Heart right ventricle (tissue), 16 donors: ENCODE data around the gene GJD2. TPM values are rescaled to one million over a fixed set of nuclear protein-coding genes. Genes with fewer than 3 reads are reported as not detected.
A peak's percentile ranks its signal among the peaks of the same experiment; 100 is the strongest.

Source experiments
- ATAC-seq, 8 donors: fragments of 200-7000 bp; cut with Tn5 transposase; one replicate each; pipeline ENCODE4 v1.9.1; 2020; ENCODE audit warnings: mild to moderate bottlenecking in 8 of 8, moderate library complexity in 8 of 8, moderate number of reproducible peaks in 1 of 8
- DNase-seq, 2 donors: peaks; one replicate each; pipeline ENCODE4 v3.0.0-alpha.2; 2020
- H3K27ac ChIP-seq, 10 donors: fragments of 200-600 bp; sonication (generic) in 2 of 10; one replicate each; pipeline versions ENCODE4 v1.5.0 to v1.8.0; 2020 to 2022; ENCODE audit warnings: mild to moderate bottlenecking in 3 of 10
- H3K27me3 ChIP-seq, 7 donors: fragments of 200-600 bp; one replicate each; pipeline ENCODE4 v1.8.0; 2021 to 2022; ENCODE audit warnings: mild to moderate bottlenecking in 2 of 7
- H3K36me3 ChIP-seq, 9 donors: fragments of 200-600 bp; sonication (generic) in 1 of 9; one replicate each; pipeline versions ENCODE4 v1.5.0 to v1.8.0; 2020 to 2022; ENCODE audit warnings: mild to moderate bottlenecking in 2 of 9
- H3K4me1 ChIP-seq, 9 donors: fragments of 200-600 bp; sonication (generic) in 1 of 9; one replicate each; pipeline versions ENCODE4 v1.5.0 to v1.8.0; 2020 to 2022; ENCODE audit warnings: mild to moderate bottlenecking in 4 of 9
- H3K4me3 ChIP-seq, 10 donors: fragments of 200-600 bp; sonication (generic) in 2 of 10; one replicate each; pipeline versions ENCODE4 v1.5.0 to v1.8.0; 2020 to 2022; ENCODE audit warnings: mild to moderate bottlenecking in 7 of 10, moderate library complexity in 2 of 10
- H3K9me3 ChIP-seq, 11 donors: fragments of 200-600 bp in 10 of 11; sonication (generic) in 2 of 11; one replicate each; pipeline versions ENCODE4 v1.5.0 to v1.8.0; 2013 to 2022; ENCODE audit warnings: mild to moderate bottlenecking in 2 of 11, control low read depth in 1 of 11, moderate library complexity in 1 of 11
- WGBS, 2 donors: extraction: QIAGEN DNeasy Blood & Tissue Kit; methylation state at CpG; one replicate each; pipeline ENCODE4 v1.1.7; 2013; ENCODE audit warnings: inconsistent platforms in 1 of 2; 5-methylcytosine and 5-hydroxymethylcytosine counted together
- intact Hi-C, 10 donors: fragments of 100-400 bp; cut with DNase I; formaldehyde crosslinking; loops; one replicate each; pipeline versions ENCODE4 v1.11.1 to v1.14.2; 2022
- polyA plus RNA-seq, 2 donors: library from polyadenylated mRNA; stranded (reverse); fragments of 200-250 nt; gene quantifications; one replicate each; pipeline ENCODE4 v1.2.3, GENCODE V29; 2013
- total RNA-seq, 10 donors: library from RNA; stranded (reverse); fragmentation: NEBNext Ultra II Directional in 3 of 10; extraction: Animal tissue kit (Norgen Biotek cat#: 25700) in 3 of 10; gene quantifications; one replicate each; pipeline versions ENCODE4 v1.2.1 to v1.2.4, GENCODE V29; 2021 to 2023
- TF ChIP-seq, protein P1 (sequence below), 9 donors: fragments of 200-600 bp; sonication (generic) in 2 of 9; IDR thresholded peaks; one replicate each; pipeline versions ENCODE4 v1.5.0 to v1.8.0; 2021 to 2022; ENCODE audit warnings: antibody characterized with exemption in 9 of 9, mild to moderate bottlenecking in 5 of 9, moderate library complexity in 1 of 9
- donor health status: Arrhythmogenic right ventricular cardiomyopathy.
- donor health status: ischemic (EF 13 %, LVEDD 7.1; RV severe dilation, severe dysfunction).
- donor health status: healthy with polysubstance abuse.
- donor health status: DM: no; HTN: yes; CAD: no.
- donor health status: DM: no; HTN: no; CAD: no.
- donor health status: ischemic (EF 25% LVEDD 6.9; RV normal size, moderate dysfunction).
- donor health status: ischemic (EF 25% LVEDD 5.7; RV mildly dilated, moderate dysfunction).
- donor health status: healthy.
- donor health status: DM: yes; HTN: yes; CAD: no.
- donor health status: Ischemic cardiomyopathy.
- donor health status: ischemic (EF 35%, LVEDD 5.7; RV mildly dilated, moderate dysfunction).
- donor health status: nonischemic (EF 11% LVEDD 7.7; RV severe dilation, severe dysfunction).
- donor health status: DM: yes; HTN: yes; CAD: no.
- donor health status: PGD.
- donor health status: ischemic (EF 29% LVEDD 5.4; RV normal size, mild dysfunction).
- donor health status: nonischemic (EF 23%, LVEDD 6.1; RV moderate dilation, normal function).

Gene GJD2
- total and polyA plus RNA-seq, 12 donors = 0.01 to 0.13 (median 0.08) TPM; not detected in 7

- H3K27ac ChIP-seq = peak overlapping the region in 8 of 10 donors; percentile 18 to 65 (median 38)
- intact Hi-C loops = loop anchor here in 2 of 10 donors (5.0 to 10.0 kb wide), 2 partner anchors 81 to 189 kb away; partner anchors contain the start of gene ACTC1 (in 1 of the 2)
- 51 to 53% methylated on average over 9 of the region's 9 CpGs for WGBS, 2 donors
- DNase-seq (peak in 1 of 2 donors; percentile 50), ATAC-seq (peak in 7 of 8 donors; percentile 31 to 95 (median 83))
- H3K36me3 ChIP-seq = no peaks in the 10 kb centered on the region
- peaks cover 0 to 53% (median 12%) of the 10 kb centered on the region in 9 donors for H3K4me1 ChIP-seq
- TF ChIP-seq, protein P1, sequence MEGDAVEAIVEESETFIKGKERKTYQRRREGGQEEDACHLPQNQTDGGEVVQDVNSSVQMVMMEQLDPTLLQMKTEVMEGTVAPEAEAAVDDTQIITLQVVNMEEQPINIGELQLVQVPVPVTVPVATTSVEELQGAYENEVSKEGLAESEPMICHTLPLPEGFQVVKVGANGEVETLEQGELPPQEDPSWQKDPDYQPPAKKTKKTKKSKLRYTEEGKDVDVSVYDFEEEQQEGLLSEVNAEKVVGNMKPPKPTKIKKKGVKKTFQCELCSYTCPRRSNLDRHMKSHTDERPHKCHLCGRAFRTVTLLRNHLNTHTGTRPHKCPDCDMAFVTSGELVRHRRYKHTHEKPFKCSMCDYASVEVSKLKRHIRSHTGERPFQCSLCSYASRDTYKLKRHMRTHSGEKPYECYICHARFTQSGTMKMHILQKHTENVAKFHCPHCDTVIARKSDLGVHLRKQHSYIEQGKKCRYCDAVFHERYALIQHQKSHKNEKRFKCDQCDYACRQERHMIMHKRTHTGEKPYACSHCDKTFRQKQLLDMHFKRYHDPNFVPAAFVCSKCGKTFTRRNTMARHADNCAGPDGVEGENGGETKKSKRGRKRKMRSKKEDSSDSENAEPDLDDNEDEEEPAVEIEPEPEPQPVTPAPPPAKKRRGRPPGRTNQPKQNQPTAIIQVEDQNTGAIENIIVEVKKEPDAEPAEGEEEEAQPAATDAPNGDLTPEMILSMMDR (IDR thresholded peaks at IDR 0.05) = no peak
- no peaks in the 10 kb centered on the region for H3K27me3 ChIP-seq
- H3K9me3 ChIP-seq = no peaks in the 10 kb centered on the region
- no peak overlapping the region for H3K4me3 ChIP-seq
Observed at GRCh38 chr15:34716111-34716510, 38.7 kb downstream of the GJD2 start.

- WGBS, 2 donors = 77 to 79% methylated on average over 5 of the region's 5 CpGs
- Histone ChIP-seq H3K4me3 (no peak overlapping the region), H3K27me3 (no peaks in the 10 kb centered on the region), H3K9me3 (no peaks in the 10 kb centered on the region), H3K4me1 (peaks cover 0 to 38% (median 7%) of the 10 kb centered on the region in 9 donors), H3K36me3 (no peaks in the 10 kb centered on the region), H3K27ac (no peak overlapping the region)
- TF ChIP-seq, protein P1 (IDR thresholded peaks at IDR 0.05) = no peak
- ATAC-seq (no peak), DNase-seq (no peak)
- intact Hi-C loops = loop anchor here in 4 of 10 donors (2.0 to 10.0 kb wide), 5 partner anchors 78 to 208 kb away; partner anchors contain the start of gene ACTC1 (in 1 of the 4)
Observed at GRCh38 chr15:34714476-34715121, 40.2 kb downstream of the GJD2 start.

DNA sequence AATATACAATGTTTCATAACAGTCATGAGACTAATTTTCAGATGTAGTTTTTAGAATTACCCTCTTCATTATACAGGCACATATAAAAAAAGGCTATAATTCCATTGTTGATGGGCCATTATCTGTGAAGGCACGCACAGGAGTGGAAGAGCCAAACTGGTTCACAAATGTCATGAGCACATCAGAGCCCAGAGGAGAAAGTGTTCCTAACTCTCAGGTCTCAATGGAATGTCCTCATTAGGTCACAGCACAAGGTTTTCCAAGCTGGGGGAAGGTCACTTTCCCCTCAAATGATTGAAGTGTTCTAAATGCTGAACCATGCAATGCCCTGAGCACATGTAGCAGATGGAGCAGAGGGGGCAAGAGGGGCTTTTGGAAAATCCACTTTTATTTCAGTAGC is 41.2 kb downstream of the GJD2 start:
- H3K27ac ChIP-seq = peak overlapping the region in 1 of 10 donors; percentile 1
- H3K9me3 ChIP-seq = no peaks in the 10 kb centered on the region
- no peak overlapping the region for H3K4me3 ChIP-seq
- peaks cover 0 to 32% (median 7%) of the 10 kb centered on the region in 9 donors for H3K4me1 ChIP-seq
- no peaks in the 10 kb centered on the region for H3K36me3 ChIP-seq
- WGBS, 2 donors = 55 to 56% methylated on average over 1 of the region's 1 CpG
- ATAC-seq (peak in 2 of 8 donors; percentile 27 to 72), DNase-seq (no peak)
- no peaks in the 10 kb centered on the region for H3K27me3 ChIP-seq
- TF ChIP-seq, protein P1 (IDR thresholded peaks at IDR 0.05) = no peak
- intact Hi-C loops = loop anchor here in 3 of 10 donors (2.0 to 10.0 kb wide), 4 partner anchors 79 to 209 kb away; no protein-coding TSS in a partner anchor

DNA sequence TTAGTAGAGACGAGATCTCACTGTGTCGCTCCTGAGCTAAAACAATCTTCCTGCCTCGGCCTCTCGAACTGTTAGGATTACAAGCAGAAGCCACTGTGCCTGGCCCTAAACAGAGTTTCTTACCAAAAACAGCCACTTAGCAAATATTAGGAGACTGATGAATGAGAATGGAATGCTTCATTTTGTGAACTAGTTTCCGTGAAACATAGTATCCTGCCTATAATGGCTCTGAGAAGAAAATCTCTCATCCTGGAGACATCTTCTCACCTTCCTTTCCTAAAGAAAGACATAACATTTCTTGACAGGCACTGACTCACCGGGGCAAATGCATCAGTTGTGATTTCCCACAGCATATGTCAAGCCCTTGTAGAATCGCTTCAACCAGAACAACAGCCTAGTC is 44.9 kb downstream of the GJD2 start:
- WGBS, 2 donors = 77 to 90% methylated on average over 7 of the region's 7 CpGs
- DNase-seq = no peak
- intact Hi-C loops = loop anchor here (2.0 to 10.0 kb wide), 9 partner anchors 82 to 215 kb away; no protein-coding TSS in a partner anchor

More for the DNA sequence above, 44.9 kb downstream of the GJD2 start:
- no peak for ATAC-seq
- H3K4me3 ChIP-seq = no peak overlapping the region
- H3K9me3 ChIP-seq = no peaks in the 10 kb centered on the region
- no peak overlapping the region for H3K27ac ChIP-seq
- peaks cover 0 to 11% (median 0%) of the 10 kb centered on the region in 9 donors for H3K4me1 ChIP-seq
- TF ChIP-seq, protein P1 (IDR thresholded peaks at IDR 0.05) = no peak
- no peaks in the 10 kb centered on the region for H3K27me3 ChIP-seq
- H3K36me3 ChIP-seq = no peaks in the 10 kb centered on the region
